NCI-H1105 treated with DMSO at 0.1 percent for 48 hours (cell line): ENCODE measurements around the gene GAK.
"Not testable (repeated sequence)": the region's sequence is repeated elsewhere in the genome, so short reads cannot be mapped to it uniquely, and the experiment has no call there.

ENCODE experiments used
- DNase-seq: peaks from one replicate; lab custom pipeline; 2025; lab: John Stamatoyannopoulos, UW

GAK gene

GRCh38 chr4:813900-814299 lies 118.2 kb downstream of the GAK start:
- no peak for DNase-seq

DNA sequence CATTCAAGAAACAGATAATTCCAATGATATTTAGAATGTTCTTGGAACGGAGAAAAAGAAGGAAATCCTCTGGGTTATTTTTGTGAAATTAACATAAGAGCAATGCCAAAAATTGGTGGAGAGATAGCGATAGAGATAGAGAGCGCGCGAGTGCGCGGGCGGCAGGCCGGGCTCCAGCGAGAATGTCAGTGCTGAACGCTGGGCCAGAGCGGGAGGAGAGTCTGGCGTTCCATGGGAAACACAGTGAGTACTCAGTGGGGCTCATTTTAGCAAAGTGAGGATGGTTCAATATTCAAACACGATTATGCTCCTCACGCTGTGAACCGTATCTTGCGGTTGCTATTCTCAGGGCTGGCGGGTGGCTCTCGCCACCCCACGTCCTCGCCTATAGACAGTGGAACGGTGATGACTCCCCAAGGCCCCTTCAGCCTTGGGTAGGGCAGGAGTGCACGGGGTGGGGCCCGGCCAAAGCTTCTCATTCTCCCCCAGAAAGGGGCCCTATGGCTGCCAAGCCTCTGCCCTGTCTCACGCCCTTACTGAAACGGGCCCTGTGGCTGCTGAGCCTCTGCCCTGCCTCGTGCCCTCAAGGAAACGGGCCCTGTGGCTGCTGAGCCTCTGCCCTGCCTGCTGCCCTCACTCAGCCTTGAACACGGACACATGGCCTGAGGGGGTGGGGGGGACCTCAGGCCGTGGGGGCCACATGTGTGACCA lies 123.1 kb downstream of the GAK start:
- DNase-seq, result no peak

DNA sequence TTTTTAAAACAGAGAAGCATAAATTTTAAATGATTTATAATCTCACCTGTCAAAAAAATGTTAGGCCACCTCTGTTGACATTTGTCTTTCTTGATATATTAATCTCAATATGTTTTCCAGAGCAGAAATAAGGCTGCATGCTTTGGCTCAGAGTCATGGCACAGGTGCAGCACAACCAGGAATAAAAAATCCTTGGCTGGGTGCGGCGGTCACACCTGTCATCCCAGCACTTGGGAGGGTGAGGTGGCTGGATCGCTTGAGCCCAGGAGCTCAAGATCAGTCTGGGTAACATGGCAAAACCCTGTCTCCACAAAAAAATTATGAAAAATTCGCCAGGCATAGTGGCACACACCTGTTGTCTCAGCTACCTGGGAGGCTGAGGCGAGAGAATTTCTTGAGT lies 124.3 kb downstream of the GAK start:
- no peak for DNase-seq

GRCh38 chr4:806979-807378 lies 125.1 kb downstream of the GAK start:
- DNase-seq, result not testable (repeated sequence)

DNA sequence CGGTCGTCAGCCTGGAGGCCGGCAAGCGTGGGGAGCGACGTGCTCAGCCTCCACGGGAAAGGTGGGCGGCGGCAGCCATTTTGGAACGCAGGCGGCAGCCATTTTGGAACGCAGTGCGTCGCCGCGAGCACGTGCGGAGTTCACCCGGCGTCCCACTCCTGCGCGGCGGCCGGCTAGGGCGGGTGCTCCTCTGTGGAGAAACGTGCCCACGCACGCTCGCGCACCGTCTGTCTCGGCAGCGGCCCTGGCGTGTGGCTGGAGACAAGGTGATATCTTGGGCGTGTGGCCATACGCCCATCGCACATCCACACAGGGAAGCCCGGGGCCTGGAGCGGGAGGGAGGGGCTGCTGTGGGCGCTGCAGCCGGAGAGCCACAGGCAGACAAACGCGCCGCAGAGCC lies 127.3 kb downstream of the GAK start:
- no peak for DNase-seq

DNA sequence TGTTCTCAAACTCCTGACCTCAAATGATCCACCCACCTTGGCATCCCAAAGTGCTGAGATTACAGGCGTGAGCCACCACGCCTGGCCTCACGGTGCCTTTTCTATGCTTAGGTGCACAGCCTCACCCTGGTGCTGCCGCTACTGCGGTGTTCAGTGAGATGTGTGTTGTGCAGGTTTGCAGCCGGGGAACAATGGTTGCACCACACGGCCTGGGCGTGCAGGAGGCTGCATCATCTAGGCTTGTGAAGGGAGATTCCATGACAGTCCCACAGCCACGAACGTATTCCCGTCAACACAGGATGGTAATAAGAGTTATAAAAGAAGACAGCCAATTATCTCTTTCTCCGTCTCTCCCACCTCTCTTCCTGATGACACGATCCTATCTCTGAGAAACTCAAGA lies 128.2 kb downstream of the GAK start:
- no peak for DNase-seq

GRCh38 chr4:801436-802124 lies 130.5 kb downstream of the GAK start:
- DNase-seq, result no peak
